ENCODE measurements around the gene PLAGL2.

DNA sequence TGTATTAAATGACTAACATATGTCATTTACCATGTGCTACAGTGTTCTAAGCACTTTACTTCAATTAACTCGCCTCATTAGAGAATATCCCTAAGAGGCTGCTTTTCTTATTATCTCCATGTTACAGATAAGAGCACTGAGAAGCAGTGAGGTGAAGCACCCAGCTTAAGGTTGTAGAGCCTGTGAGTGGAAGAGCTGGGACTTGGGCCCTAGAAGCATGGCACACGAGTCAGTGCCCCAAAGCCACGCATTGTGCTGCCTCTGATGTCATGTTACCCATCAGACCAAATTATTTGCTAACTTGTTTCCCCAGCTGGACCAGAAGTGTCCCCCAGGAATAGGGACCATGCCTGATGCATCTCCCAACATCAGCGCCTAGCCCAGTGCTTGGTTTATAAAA is 34.3 kb upstream of the PLAGL2 start:
- TF ChIP-seq, protein P1, sequence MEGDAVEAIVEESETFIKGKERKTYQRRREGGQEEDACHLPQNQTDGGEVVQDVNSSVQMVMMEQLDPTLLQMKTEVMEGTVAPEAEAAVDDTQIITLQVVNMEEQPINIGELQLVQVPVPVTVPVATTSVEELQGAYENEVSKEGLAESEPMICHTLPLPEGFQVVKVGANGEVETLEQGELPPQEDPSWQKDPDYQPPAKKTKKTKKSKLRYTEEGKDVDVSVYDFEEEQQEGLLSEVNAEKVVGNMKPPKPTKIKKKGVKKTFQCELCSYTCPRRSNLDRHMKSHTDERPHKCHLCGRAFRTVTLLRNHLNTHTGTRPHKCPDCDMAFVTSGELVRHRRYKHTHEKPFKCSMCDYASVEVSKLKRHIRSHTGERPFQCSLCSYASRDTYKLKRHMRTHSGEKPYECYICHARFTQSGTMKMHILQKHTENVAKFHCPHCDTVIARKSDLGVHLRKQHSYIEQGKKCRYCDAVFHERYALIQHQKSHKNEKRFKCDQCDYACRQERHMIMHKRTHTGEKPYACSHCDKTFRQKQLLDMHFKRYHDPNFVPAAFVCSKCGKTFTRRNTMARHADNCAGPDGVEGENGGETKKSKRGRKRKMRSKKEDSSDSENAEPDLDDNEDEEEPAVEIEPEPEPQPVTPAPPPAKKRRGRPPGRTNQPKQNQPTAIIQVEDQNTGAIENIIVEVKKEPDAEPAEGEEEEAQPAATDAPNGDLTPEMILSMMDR (IDR thresholded peaks at IDR 0.05): no peak
- no peak for TF ChIP-seq POLR2A (IDR thresholded peaks at IDR 0.05)

Measured in prostate gland (tissue), 2 donors.